C4-2B (cell line): Measurements from ENCODE around the gene GPR141.

Experiments
- CTCF ChIP-seq: fragments of 450-650 bp; conservative IDR thresholded peaks from 2 replicates; pipeline ENCODE4 v1.5.1; 2017; ENCODE audit warnings: mild to moderate bottlenecking
- ZFX ChIP-seq: fragments of 450-650 bp; IDR thresholded peaks from 2 replicates; pipeline ENCODE4 v1.6.1; 2017

GRCh38 chr7:37753398-37754050 is 70.0 kb downstream of the GPR141 start:
- TF ChIP-seq CTCF (no peak), ZFX (no peak)
